Measurements from ENCODE around the gene ARPC3.
"Not testable (repeated sequence)": the region's sequence is repeated elsewhere in the genome, so short reads cannot be mapped to it uniquely, and the experiment has no call there.

The ARPC3 gene

DNA sequence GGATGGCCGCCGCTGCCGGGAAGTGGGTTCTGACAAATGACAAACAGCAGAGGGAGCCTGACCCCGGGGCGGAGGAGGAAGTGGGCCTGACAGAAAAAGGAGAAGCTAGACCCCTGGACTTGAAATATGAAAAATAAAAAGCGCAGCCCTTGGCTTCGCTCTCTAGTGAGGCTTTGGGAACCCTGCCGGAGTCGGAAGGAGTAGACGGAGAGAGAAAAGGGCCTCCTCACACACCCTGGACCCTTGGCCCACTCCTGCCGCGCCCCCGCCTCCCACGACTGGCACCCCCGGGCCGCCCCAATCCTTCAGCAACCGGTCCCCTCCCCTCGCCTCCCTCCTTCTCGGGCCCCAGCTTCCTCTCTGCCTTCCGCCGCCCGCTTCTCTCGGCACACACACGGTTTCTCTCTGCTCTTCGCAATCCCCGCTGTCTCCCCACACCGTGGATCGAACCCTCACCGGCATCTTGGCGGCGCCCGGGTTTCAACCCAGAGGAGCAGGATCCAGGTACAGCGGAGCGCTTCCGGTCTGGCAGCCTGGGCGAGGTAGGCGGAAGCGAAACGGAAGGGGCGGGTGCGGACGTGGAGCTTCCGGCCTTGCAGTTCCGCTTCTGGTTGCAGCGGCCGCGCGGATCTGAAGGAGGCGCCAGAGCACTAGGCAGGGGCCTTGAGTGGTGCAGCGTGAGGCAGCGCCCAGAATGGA, at the start of gene ARPC3:
TSS of gene ARPC3 (minus strand) at position 539 of the 699 bp plus-strand sequence. CDS start at position 462, 77 bp downstream.
- peak; percentile 97 for DNase-seq (ENCODE audit: low spot score)

DNA sequence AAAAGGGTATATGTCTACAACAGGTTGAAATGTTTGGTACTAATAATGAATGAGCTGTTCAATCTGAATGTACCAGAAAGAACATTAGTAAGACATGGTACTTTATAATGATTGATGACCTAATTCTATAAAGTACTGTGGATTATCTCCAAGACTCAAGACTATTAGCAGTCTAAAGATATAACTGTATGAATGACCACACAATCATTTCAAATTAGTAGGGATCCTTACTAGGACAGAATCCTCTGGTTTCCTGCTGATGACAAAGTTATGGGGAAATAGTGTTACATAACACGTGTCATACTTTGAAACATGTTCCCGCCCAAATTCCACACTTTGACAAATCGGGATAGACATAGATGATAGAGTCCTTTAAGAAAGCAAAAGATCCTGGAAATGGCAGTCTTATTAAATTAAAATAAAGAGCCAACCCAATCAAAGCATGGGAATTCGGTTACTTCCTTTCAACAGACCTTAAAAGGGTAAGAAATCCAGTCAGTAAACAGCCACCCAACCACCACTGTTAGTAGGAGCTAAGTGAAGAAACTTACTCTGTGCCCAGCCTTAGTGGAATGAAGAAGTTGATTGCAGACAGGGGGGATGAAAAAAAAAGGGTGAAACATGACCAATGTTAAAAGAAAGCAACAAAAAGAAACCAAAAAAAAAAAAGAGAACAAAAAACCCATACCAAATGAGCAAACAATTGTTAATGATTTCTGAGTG, 49.0 kb upstream of the ARPC3 start:
- peak; percentile 41 for DNase-seq (ENCODE audit: low spot score)

DNA sequence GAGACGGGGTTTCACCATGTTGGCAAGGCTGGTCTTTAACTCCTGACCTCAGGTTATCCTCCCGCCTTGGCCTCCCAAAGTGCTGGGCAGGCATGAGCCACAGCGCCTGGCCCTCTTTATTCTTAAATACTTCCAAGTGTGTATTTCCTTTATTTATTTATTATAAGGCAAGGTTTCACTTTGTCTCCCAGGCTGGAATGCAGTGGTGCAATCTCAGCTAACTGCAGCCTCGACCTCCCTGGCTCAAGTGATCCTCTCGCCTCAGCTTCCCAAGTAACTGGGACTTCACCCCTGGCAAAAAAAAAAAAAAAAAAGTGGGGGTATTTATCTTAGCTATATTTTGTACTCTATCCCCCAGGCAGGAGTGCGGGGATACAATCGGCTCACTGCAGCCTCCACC, 25.3 kb upstream of the ARPC3 start:
- DNase-seq (ENCODE audit: low spot score) = no peak

DNA sequence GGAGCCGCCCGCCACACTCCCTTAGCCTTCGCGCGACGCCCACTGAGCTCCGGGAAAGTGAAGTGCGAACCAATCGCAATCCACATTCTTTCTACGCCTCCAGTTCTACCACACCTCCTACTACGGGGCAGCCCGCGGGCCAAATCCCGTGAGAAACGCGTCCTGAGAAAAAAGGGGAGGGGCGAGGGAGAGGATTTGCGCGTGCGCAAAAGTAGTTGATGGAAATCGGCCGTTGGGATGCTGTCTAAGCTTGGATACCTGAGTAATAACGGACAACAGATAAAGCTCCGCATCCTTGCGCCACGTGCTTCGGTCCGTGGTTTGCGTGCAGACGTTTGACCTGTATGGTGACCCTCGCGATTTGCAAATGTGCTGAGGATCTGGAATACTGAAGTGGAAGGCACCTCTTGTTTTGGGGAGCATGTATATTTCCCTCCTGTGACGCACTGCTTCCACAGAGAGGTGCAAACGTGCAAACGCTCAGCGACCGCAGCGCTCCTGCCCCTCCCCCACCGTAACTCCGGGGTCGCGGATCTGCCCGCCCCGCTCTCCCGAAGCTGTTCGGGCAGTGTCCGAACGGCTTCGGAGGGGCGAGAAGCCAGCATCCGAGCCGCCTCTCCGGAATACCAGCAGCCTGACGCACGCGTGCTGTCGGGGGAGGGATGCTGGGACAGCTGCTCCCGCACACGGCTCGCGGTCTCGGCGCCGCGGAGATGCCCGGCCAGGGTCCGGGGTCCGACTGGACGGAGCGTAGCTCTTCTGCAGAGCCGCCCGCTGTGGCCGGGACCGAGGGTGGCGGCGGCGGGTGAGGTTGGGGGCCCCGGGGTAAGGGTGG, 18.3 kb upstream of the ARPC3 start, which contains the start of the genes FAM216A and GPN3:
TSS of gene FAM216A (plus strand) at position 632 of the 835 bp plus-strand sequence. CDS start at position 663, 31 bp downstream.
TSS of gene GPN3 (minus strand) at position 44 of the 835 bp plus-strand sequence. CDS start 54 bp downstream, outside the sequence.
- DNase-seq (ENCODE audit: low spot score) = peak; percentile 99

DNA sequence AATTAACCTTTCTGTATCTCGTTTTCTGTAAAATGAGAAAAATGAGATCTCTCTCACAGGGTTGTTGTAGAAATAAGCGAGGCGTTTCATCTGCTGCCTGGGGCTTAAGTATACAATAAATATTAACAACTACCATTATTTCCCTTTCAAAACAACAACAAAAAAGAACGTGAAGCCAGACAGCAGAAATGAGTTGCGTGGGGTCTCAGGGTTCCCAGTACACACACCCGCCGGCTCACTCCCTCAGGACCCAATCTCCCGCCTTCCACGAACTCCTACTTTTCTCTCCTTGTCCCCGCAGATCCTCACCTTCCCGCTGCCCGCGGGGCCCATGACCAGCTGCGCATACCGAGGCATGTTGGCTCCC, 17.7 kb upstream of the ARPC3 start:
- no peak for DNase-seq (ENCODE audit: low spot score)

DNA sequence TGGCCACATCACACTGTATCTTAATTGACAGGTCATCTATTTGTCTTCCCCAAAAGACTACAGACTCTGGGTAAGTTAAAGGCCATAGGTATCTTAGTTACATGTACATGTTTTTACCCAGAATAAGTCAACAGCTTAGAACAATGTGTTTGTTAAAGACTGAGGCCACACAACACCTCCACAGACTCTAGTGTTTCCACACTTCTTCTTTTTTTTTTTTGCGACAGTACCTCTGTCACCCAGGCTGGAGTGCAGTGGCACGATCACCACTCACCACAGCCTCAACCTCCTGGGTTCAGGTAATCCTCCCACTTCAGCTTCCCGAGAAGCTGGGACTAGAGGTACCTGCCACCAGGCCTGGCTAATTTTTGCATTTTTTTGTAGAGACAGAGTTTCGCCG, 16.7 kb upstream of the ARPC3 start:
- no peak for DNase-seq (ENCODE audit: low spot score)

DNA sequence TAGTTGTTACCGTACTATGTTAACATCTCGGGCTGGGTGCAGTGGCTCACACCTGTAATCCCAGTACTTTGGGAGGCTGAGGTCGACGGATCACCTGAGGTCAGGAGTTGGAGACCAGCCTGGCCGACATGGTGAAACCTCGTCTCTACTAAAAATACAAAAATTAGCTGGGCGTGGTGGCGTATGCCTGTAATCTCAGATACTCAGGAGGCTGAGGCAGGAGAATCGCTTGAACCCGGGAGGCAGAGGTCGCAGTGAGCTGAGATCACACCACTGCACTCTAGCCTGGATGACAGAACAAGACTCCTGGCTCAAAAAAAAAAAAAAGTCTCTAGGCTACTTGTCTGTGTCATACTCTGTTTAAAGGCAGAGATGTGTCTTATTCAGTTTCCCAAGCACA, 15.6 kb upstream of the ARPC3 start:
- DNase-seq (ENCODE audit: low spot score) = not testable (repeated sequence)

DNA sequence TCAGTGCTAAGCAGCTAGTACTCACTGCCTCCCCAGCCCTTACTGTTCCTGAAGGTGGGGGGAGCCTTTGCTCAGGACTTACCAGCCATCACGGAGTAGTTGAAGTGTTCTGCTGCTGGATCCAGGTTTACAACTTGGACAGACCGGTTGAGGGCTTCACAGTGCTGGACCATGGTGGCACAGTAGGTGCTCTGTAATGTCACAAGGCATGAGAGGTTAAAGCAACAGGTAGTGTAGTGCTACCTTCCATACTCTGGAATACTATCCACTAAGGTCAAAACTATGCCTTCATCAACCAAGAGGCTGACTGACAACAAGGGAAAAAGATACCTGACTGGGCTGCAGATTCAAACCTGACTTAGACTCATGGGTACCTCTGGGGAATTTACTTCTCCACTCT, 14.9 kb upstream of the ARPC3 start:
- no peak for DNase-seq (ENCODE audit: low spot score)

DNA sequence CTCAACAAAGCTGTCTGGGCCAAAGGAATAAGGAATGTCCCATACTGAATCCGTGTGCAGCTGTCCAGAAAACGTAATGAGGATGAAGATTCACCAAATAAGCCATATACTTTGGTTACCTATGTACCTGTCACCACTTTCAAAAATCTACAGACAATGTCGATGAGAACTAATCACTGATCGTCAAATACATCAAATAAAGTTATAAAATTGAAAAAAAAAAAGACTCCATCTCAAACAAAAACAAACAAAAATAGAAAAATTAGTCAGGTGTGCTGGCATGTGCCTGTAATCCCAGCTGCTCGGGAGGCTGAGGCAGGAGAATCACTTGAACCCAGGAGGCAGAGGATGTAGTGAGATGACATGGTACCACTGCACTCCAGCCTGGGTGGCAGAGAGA, 11.1 kb upstream of the ARPC3 start:
- not testable (repeated sequence) for DNase-seq (ENCODE audit: low spot score)

DNA sequence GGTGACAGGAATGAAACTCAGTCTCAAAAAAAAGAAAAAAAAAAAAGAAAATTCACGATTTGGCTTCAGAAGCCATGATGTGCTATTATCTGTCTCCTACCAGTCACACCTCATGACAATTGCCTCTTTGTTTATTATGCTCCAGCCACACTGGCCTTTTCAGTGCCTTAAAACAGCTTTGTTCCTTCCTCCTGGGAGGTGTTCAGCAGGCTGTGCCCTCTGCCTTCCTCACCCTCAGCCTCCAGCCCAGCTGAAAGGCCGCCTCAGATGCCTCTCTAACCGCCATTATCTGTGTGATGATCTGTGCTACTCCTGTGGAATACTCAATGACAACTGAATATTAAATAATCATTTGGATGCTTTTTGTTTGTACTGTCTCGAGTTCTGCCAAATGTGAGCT, 8.6 kb upstream of the ARPC3 start:
- no peak for DNase-seq (ENCODE audit: low spot score)

DNA sequence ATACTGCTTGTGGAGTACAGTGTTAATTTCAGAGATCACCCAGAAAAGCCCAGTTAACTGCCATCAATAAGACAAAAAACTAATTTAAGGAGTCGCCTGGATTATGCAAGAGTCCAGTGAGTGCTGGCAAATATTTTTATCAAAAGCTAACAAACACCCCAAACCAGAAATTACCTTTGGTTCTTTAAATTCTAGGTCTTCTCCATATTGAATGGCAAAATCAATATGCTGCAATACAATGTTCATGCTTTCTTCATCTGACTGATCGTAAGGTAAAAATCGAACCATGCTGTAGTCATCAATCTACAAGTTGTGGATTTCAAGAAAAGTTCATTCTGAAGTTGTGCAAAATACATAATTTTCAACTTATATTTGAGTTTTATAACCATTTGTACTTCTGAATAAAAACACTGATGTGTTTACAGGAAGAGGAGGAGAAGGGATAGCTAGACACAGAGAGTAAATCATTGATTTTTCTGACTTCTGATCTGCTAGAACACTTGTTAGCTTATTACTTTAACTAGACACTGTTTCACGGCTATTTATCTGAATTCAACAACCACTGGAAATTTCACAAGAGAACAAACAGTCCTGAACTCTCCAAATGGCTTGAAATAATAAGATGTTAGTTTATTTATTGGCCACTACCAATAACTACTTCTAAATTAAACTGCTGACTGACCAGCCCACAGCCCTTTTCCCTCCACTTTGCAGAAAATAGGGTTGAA, 3.6 kb upstream of the ARPC3 start:
- DNase-seq (ENCODE audit: low spot score) = no peak

DNA sequence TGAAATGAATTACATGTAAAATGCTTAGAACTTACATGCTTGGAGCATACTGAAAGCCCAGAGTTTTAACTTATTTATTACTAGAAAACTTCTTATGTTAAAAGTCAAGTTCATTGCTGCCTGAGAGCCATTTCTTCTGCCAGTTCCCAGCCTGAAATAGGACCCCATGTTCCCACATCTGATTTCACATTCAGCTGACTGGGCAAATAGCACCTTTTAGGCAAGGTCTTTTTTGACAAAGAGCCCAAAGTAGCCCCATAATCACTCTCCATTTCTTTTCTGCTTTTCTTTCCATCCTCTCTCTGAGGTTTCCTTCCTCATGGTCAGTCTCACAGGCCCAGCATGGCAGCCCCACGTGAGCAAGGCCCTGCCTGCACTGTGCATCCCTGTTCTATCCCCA, 1.1 kb upstream of the ARPC3 start:
- DNase-seq (ENCODE audit: low spot score) = no peak

DNA sequence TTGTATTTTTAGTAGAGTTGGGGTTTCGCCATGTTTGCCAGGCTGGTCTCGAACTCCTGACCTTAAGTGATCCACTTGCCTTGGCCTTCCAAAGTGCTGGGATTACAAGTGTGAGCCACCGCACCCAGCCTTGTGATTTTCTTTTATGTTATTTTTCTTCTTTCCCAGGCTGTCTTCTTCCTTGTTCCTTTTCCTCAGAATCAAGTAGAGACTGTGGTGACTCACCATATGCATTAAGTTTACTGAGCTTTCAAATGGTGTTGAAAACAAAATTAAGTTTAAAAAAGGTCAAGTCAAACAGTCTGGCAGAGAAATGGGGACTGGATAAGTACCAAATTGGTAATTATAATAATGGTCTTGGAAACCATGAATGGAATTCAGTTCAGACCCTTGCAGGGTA, 5.7 kb downstream of the ARPC3 start:
- peak; percentile 30 for DNase-seq (ENCODE audit: low spot score)

DNA sequence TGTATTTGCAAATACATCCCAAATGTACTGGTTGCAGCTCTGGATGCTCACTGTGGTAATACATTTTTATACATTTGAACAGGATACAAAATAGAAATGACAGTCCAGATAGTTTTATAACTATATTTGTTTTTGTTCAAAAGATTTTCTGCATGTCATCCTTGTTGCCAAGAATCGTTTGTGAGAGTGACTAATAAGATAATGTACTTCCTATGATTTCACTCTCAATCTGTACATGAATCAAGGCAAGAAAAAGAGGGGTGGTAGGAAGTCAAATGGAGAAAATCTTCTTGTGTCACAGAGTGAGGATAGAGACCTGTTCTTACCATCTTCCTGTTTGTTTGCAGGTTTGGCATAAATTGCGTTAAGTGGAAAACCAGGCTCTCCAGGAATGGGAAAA, 13.9 kb downstream of the ARPC3 start:
- DNase-seq (ENCODE audit: low spot score) = no peak

DNA sequence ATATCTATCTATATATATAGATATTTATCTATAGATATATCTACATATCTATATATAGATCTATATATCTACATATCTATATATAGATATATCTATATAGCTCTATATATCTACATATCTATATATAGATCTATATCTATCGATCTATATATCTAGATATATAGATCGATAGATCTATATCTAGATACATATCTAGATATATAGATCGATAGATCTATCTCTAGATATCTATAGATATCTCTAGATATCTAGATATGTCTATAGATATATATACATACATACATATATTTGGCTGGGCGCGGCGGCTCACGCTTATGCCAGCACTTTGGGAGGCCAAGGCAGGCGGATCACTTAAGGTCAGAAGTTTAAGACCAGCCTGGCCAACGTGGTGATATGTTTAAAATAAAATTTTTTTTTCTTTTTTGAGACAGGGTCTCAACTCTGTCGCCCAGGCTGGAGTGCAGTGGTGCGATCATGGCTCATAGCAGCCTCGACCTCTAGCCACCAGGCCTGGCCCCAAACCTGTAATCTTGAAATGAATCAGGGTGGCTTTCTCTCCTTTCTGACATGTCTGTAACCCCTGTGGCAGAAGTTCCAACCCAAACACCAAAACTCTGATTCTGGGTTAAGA, 18.1 kb downstream of the ARPC3 start:
- no peak for DNase-seq (ENCODE audit: low spot score)

DNA sequence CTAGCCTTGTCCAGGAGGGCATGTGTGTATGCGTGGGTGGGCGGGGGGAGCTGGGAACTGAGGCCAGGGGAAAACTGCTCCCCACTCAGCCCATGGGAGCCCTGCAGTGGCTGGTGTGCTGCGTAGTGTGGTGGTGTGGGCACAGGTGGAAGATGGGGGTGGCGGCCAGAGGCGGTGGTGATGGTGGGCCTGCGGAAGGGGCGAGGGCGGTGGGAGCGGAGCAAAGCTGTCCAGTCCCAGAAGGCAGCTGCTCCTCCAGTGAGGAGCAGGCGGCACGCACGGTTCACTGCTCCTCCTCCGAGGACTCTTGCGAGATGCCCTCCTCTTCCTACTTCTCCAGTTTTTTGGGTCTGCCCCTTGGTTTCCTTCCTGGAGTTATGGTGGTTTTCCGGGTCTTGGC, 20.5 kb downstream of the ARPC3 start:
- DNase-seq (ENCODE audit: low spot score) = not testable (repeated sequence)

DNA sequence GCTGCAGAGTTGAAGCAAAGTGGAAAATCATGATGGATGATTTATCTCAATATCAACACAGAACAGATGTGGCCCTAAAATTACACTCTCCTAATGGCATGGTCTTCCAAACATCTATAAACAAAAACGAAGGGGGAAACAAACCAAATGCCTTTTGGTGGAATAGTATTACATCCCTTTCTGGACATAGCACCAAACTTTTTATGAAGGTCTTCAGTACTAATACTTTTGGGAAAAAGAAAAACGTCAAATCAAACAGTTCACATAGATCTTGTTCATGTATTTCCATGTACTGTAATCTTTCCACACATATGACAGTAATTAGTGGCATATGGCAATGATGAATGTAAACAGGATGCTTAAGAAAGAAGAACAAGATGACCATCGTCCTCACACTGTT, 23.7 kb downstream of the ARPC3 start:
- DNase-seq (ENCODE audit: low spot score) = no peak

DNA sequence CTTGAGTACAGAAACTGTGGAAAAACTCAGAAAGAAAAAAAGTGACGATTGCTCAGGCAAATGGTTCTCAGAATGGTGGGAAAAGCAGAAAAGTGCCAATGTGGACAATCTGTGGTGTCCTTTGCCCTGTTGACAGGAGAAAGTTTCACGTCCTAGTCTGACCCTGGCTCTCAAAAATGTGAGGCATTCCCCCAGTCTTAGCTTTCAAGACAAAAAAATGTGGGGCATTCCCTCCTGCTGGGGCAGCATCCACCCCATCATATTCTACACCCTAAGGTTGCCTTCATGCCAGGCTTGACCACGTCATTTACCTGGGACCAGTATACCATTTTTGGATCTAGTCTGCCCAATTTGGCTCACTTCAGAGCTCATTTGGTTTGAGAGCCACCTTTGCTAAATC, 25.9 kb downstream of the ARPC3 start:
- DNase-seq (ENCODE audit: low spot score) = no peak

DNA sequence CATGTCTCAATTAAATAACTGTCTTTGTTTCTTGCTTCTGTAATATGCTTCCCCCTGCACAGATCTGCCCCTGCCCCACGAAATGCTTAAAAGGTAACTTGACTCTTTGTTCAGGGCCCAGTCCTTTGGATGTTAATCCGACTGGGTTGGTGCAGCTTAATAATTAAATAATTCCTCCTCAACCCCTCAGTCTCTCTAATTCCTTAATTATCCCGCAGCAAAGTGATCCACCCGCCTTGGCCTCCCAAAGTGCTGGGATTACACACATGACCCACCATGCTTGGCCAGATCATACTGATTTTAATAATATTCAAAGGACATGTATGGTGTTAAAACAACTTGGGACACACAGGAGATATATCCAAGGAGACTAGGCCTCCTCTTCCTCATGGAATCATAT, 28.4 kb downstream of the ARPC3 start:
- DNase-seq (ENCODE audit: low spot score) = no peak

DNA sequence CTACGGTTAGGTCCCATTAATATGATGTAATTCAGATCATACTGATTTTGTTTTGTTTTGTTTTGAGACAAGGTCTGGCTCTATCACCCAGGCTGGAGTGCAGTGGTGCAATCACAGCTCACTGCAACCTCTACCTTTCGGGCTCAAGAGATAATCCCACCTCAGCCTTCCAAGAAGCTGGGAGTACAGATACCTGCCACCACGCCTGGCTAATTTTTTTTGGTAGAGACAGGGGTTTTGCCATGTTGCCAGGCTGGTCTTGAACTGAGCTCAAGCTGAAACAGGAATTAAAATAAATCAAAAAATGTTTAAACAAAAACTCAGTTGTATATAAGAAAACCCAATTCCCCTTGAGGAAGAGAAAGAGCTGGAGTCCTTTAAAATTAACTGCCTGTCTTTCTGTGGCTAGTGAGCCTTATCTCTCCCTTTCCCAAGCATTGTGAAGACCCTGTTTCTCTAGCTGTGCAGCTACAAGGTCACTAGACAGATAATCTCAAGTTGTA, 28.9 kb downstream of the ARPC3 start:
- DNase-seq (ENCODE audit: low spot score) = no peak

DNA sequence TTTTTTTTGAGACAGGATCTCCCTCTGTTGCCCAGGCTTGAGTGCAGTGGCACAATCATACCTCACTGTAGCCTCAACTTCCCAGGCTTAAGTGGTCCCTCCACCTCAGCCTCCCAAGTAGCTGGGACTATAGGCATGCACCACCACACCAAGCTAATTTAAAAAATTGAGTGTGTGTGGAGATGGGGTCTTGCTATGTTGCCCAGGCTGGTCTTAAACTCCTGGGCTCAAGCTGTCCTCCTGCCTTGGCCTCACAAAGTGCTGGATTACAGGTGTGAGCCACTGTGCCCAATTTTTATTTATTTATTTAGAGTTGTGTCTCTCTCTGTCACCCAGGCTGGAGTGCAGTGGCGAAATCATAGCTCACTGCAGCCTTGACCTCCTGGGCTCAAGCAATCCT, 29.5 kb downstream of the ARPC3 start:
- not testable (repeated sequence) for DNase-seq (ENCODE audit: low spot score)

Data from kidney tubule cell (primary cell).